Fibroblast of lung (primary cell): ENCODE measurements around the gene SLC2A5. TPM values are rescaled to one million over a fixed set of nuclear protein-coding genes. Genes with fewer than 3 reads are reported as not detected.

Experiments
- DNase-seq, 2 donors: peaks; one replicate each; pipeline versions ENCODE4 v3.0.0 to v3.0.0-alpha.2; 2010; ENCODE audit warnings: low read depth in 2 of 2
- H2AFZ ChIP-seq: 2 replicates; pipeline ENCODE4 v1.5.1; 2012; ENCODE audit warnings: low read length, control low read depth, inconsistent platforms
- H3K27ac ChIP-seq: 2 replicates; pipeline ENCODE4 v1.5.1; 2011; ENCODE audit warnings: low read length, control low read depth; ENCODE audit not compliant: insufficient read depth
- H3K27me3 ChIP-seq: 2 replicates; pipeline ENCODE4 v1.5.1; 2011; ENCODE audit warnings: mild to moderate bottlenecking, low read length; ENCODE audit not compliant: control insufficient read depth, insufficient read depth
- H3K36me3 ChIP-seq: 2 replicates; pipeline ENCODE4 v1.5.1; 2011; ENCODE audit warnings: low read length; ENCODE audit not compliant: control insufficient read depth, insufficient read depth
- H3K4me1 ChIP-seq: 2 replicates; pipeline ENCODE4 v1.5.1; 2011; ENCODE audit warnings: low read length; ENCODE audit not compliant: control insufficient read depth, insufficient read depth; ENCODE audit errors: extremely low read depth
- H3K4me2 ChIP-seq: 2 replicates; pipeline ENCODE4 v1.5.1; 2011; ENCODE audit warnings: low read length, control low read depth; ENCODE audit not compliant: insufficient read depth; ENCODE audit errors: extremely low read depth
- H3K4me3 ChIP-seq, 4 experiments: fragments of 200-600 bp in 1 of 4; sonication (generic) in 1 of 4; replicated peaks in 1 of 4; 2 replicates each; pipeline ENCODE4 v1.5.1; 2011 to 2016; ENCODE audit warnings: low read length in 4 of 4, low read depth in 3 of 4, mild to moderate bottlenecking in 3 of 4, control low read depth in 2 of 4, inconsistent platforms in 1 of 4, mixed read lengths in 1 of 4; ENCODE audit not compliant: insufficient read depth in 1 of 4; ENCODE audit errors: control extremely low read depth in 1 of 4
- H3K79me2 ChIP-seq: 2 replicates; pipeline ENCODE4 v1.5.1; 2012; ENCODE audit warnings: mild to moderate bottlenecking, low read length, inconsistent platforms; ENCODE audit not compliant: control insufficient read depth, insufficient read depth
- H3K9ac ChIP-seq: 2 replicates; pipeline ENCODE4 v1.5.1; 2011; ENCODE audit warnings: mild to moderate bottlenecking, low read length, control low read depth; ENCODE audit not compliant: insufficient read depth
- H3K9me3 ChIP-seq: 2 replicates; pipeline ENCODE4 v1.5.1; 2012; ENCODE audit warnings: low read depth, low read length; ENCODE audit not compliant: control insufficient read depth, insufficient read depth
- H4K20me1 ChIP-seq: 2 replicates; pipeline ENCODE4 v1.5.1; 2011; ENCODE audit warnings: low read length; ENCODE audit not compliant: control insufficient read depth, insufficient read depth; ENCODE audit errors: extremely low read depth
- CTCF ChIP-seq, 2 donors: IDR thresholded peaks in 1 of 2; conservative IDR thresholded peaks in 1 of 2; 1 replicate in 1 of 2; 2 replicates in 1 of 2; pipeline ENCODE4 v1.5.1; 2011 to 2012; ENCODE audit warnings: low read length in 2 of 2, control low read depth in 1 of 2, inconsistent platforms in 1 of 2, low read depth in 1 of 2, mild to moderate bottlenecking in 1 of 2
- EZH2 ChIP-seq: IDR thresholded peaks from 2 replicates; pipeline ENCODE4 v1.5.1; 2012; ENCODE audit warnings: low read length, control low read depth, mild to moderate bottlenecking; ENCODE audit errors: missing control alignments
- polyA plus RNA-seq, 2 donors: library from polyadenylated mRNA; depleted of rRNA in 1 of 2; stranded (reverse) in 1 of 2; unstranded in 1 of 2; fragments of >200 nt; gene quantifications; 2 replicates each; pipeline ENCODE4 v1.2.1, GENCODE V29; 2011 to 2012; ENCODE audit warnings: missing spikeins in 1 of 2
- total RNA-seq: library from RNA; depleted of rRNA; stranded (reverse); fragments of >200 nt; gene quantifications from 2 replicates; pipeline ENCODE4 v1.2.1, GENCODE V29; 2014

The SLC2A5 gene
- total and polyA plus RNA-seq, 2 donors (not counting 1 experiment from before 2014, with no cell fraction given) = 0.83 to 5.8 TPM

DNA sequence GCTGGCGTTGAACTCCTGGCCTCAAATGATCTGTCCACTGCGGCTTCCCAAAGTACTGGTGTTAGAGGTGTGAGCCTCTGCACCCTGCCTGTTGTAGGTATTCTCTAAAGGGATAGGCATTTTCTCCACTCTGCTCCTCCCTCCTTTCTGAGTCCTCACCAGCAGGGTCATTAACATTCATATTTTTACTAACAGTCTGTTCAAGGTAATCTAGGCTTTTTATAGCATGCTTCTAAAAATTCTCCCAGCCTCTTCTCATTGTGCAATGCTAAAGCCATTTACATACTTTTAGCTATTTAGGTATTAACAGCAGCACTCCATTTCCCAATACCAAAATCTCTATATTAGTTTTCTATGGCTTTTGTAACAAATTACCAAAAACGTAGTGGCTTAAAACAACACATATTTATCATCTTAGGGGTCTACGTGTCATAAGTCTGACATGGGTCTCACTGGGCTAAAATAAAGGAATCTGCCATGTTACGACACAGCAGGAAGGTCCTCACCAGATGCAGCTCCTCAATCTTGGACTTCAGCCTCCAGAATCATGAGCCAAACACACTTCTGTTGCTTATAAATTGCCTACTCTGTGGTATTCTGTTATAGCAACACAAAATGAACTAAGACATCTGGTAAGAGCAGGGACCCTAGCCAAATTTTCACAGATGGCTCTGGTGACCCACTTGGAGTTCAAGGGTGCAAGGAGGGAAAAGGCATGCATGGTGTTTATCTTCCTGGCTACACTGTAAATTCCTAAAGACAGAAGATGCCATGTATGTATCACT lies 40.3 kb downstream of the SLC2A5 start:
- H3K4me3 ChIP-seq = no peak overlapping the region
- H3K4me2 ChIP-seq = no peak overlapping the region
- no peaks in the 10 kb centered on the region for H4K20me1 ChIP-seq
- peak; percentile 15 to 81 for DNase-seq
- H2AFZ ChIP-seq = no peak overlapping the region
- H3K27me3 ChIP-seq = no peaks in the 10 kb centered on the region
- H3K9ac ChIP-seq = no peak overlapping the region
- H3K27ac ChIP-seq = no peak overlapping the region
- H3K9me3 ChIP-seq = no peaks in the 10 kb centered on the region
- no peak for TF ChIP-seq CTCF (conservative IDR thresholded peaks at IDR 0.05 in 1 of 2, IDR thresholded peaks at IDR 0.05 in 1 of 2; ENCODE audit: low read depth in 1 of 2, low read length in 2 of 2)
- no peak for TF ChIP-seq EZH2
- no peaks in the 10 kb centered on the region for H3K36me3 ChIP-seq
- peaks cover 2% of the 10 kb centered on the region for H3K4me1 ChIP-seq
- H3K79me2 ChIP-seq = no peaks in the 10 kb centered on the region

GRCh38 chr1:9027307-9027706 lies 42.1 kb downstream of the SLC2A5 start:
- Histone ChIP-seq H3K4me2 (no peak overlapping the region), H3K27me3 (no peaks in the 10 kb centered on the region), H3K9me3 (no peaks in the 10 kb centered on the region), H2AFZ (no peak overlapping the region), H3K79me2 (no peaks in the 10 kb centered on the region), H3K36me3 (no peaks in the 10 kb centered on the region), H3K9ac (no peak overlapping the region), H3K4me3 (no peak overlapping the region), H4K20me1 (no peaks in the 10 kb centered on the region), H3K27ac (no peak overlapping the region), H3K4me1 (peaks cover 2% of the 10 kb centered on the region)
- TF ChIP-seq CTCF (conservative IDR thresholded peaks at IDR 0.05 in 1 of 2, IDR thresholded peaks at IDR 0.05 in 1 of 2; ENCODE audit: low read depth in 1 of 2, low read length in 2 of 2) (no peak), EZH2 (no peak)
- DNase-seq = no peak

- Histone ChIP-seq H3K4me3 (no peak overlapping the region), H4K20me1 (no peaks in the 10 kb centered on the region), H3K27ac (no peak overlapping the region), H3K9me3 (no peaks in the 10 kb centered on the region), H3K9ac (no peak overlapping the region), H3K4me2 (no peak overlapping the region), H2AFZ (no peak overlapping the region), H3K79me2 (no peaks in the 10 kb centered on the region), H3K36me3 (no peaks in the 10 kb centered on the region), H3K4me1 (peaks cover 2% of the 10 kb centered on the region), H3K27me3 (no peaks in the 10 kb centered on the region)
- TF ChIP-seq CTCF (conservative IDR thresholded peaks at IDR 0.05 in 1 of 2, IDR thresholded peaks at IDR 0.05 in 1 of 2; ENCODE audit: low read depth in 1 of 2, low read length in 2 of 2) (no peak), EZH2 (no peak)
- no peak for DNase-seq
These were observed 44.0 kb downstream of the SLC2A5 start for GRCh38 chr1:9025449-9025848.
